Measurements from ENCODE around the gene MED1. TPM values are rescaled to one million over a fixed set of nuclear protein-coding genes. Genes with fewer than 3 reads are reported as not detected.
A peak's percentile ranks its signal among the peaks of the same experiment; 100 is the strongest.

MED1 gene
- total and polyA plus RNA-seq, 2 donors from 2014 or later, result 7.1 to 34.6 TPM

DNA sequence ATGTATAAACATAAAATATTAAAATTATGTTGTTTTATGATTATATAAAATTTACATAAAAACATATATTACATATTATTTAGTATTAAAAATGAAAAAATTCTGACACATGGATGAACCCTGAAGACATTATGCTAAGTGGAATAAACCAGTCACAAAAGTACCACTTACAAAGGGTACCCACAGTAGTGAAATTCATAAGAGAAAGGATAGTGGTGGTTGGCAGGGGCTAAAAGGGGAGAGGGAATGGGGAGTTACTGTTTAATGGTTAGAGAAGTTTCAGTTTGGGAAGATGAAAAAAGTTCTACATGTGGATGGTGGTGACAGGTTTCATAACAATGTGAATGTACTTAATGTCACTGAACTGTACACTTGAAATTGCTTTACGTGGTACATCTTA lies 91.1 kb downstream of the MED1 start:
- no peak overlapping the region for H3K4me3 ChIP-seq (ENCODE audit: low read length in 3 of 3)
- H3K9ac ChIP-seq (ENCODE audit: low read length in 3 of 3), result no peak overlapping the region
- no peaks in the 10 kb centered on the region for H3K9me3 ChIP-seq (ENCODE audit: control insufficient read depth in 2 of 3, insufficient read depth in 1 of 3, low read length in 3 of 3)
- DNase-seq (no peak), FAIRE-seq (peak; percentile 66)
- H3K36me3 ChIP-seq (ENCODE audit: control insufficient read depth in 2 of 3, insufficient read depth in 3 of 3, low read length in 3 of 3), result no peaks in the 10 kb centered on the region
- H3K4me1 ChIP-seq (ENCODE audit: control insufficient read depth in 2 of 3, insufficient read depth in 2 of 3, low read depth in 1 of 3, low read length in 3 of 3), result peaks cover 0 to 4% (median 0%) of the 10 kb centered on the region in 3 donors
- H3K27ac ChIP-seq (ENCODE audit: low read depth in 2 of 2, low read length in 2 of 2), result no peak overlapping the region
- TF ChIP-seq CTCF (IDR thresholded peaks at IDR 0.05; ENCODE audit: borderline replicate concordance, extremely low read depth, insufficient read depth), result no peak
- no peaks in the 10 kb centered on the region for H3K27me3 ChIP-seq (ENCODE audit: control insufficient read depth, insufficient read depth, low read length)
- intact Hi-C loops (cut with DNase I), result no loop called here

- no peak overlapping the region for H3K4me3 ChIP-seq (ENCODE audit: low read length in 3 of 3)
- no peaks in the 10 kb centered on the region for H3K9me3 ChIP-seq (ENCODE audit: control insufficient read depth in 2 of 3, insufficient read depth in 1 of 3, low read length in 3 of 3)
- peak overlapping the region in 1 of 2 donors; percentile 20 for H3K27ac ChIP-seq (ENCODE audit: low read depth in 2 of 2, low read length in 2 of 2)
- no peaks in the 10 kb centered on the region for H3K36me3 ChIP-seq (ENCODE audit: control insufficient read depth in 2 of 3, insufficient read depth in 3 of 3, low read length in 3 of 3)
- DNase-seq (no peak), FAIRE-seq (no peak)
- TF ChIP-seq CTCF (IDR thresholded peaks at IDR 0.05; ENCODE audit: borderline replicate concordance, extremely low read depth, insufficient read depth), result no peak
- no peaks in the 10 kb centered on the region for H3K27me3 ChIP-seq (ENCODE audit: control insufficient read depth, insufficient read depth, low read length)
- H3K4me1 ChIP-seq (ENCODE audit: control insufficient read depth in 2 of 3, insufficient read depth in 2 of 3, low read depth in 1 of 3, low read length in 3 of 3), result peaks cover 0 to 4% (median 0%) of the 10 kb centered on the region in 3 donors
- intact Hi-C loops (cut with DNase I), result no loop called here
- H3K9ac ChIP-seq (ENCODE audit: low read length in 3 of 3), result peak overlapping the region in 1 of 3 donors; percentile 3
Measured at GRCh38 chr17:39357986-39358385, 93.1 kb downstream of the MED1 start.

DNA sequence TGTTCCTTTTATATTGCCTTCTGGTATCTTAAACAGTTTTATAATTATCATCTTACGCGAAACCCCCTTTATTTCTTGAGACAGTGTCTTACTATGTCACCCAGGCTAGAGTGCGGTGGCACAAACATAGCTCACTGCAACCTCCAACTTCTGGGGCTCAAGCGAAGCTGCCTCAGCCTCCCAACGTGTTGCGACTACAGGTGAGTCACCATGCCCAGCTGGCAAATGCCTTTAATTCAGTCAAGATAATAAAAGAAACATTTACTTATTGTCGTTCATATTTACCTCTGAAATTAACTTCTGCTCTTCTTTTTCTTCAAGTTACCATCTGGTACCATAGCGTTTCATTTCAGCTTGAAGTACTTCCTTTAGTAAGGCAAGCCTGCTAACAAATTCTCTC lies 93.6 kb downstream of the MED1 start:
- H3K9me3 ChIP-seq (ENCODE audit: control insufficient read depth in 2 of 3, insufficient read depth in 1 of 3, low read length in 3 of 3), result no peaks in the 10 kb centered on the region
- H3K36me3 ChIP-seq (ENCODE audit: control insufficient read depth in 2 of 3, insufficient read depth in 3 of 3, low read length in 3 of 3), result no peaks in the 10 kb centered on the region
- no peaks in the 10 kb centered on the region for H3K27me3 ChIP-seq (ENCODE audit: control insufficient read depth, insufficient read depth, low read length)
- H3K9ac ChIP-seq (ENCODE audit: low read length in 3 of 3), result no peak overlapping the region
- peak overlapping the region in 1 of 3 donors; percentile 2 for H3K4me3 ChIP-seq (ENCODE audit: low read length in 3 of 3)
- peaks cover 0 to 4% (median 0%) of the 10 kb centered on the region in 3 donors for H3K4me1 ChIP-seq (ENCODE audit: control insufficient read depth in 2 of 3, insufficient read depth in 2 of 3, low read depth in 1 of 3, low read length in 3 of 3)
- TF ChIP-seq CTCF (IDR thresholded peaks at IDR 0.05; ENCODE audit: borderline replicate concordance, extremely low read depth, insufficient read depth), result no peak
- intact Hi-C loops (cut with DNase I), result no loop called here
- DNase-seq, result no peak
- no peak for FAIRE-seq
- H3K27ac ChIP-seq (ENCODE audit: low read depth in 2 of 2, low read length in 2 of 2), result peak overlapping the region; percentile 20 to 41

Other genes starting within 250 kb of the MED1 start
- 15.3 TPM for gene STAC2, start 225.3 kb downstream of the MED1 start, total RNA-seq
- 18.9 TPM for gene STAC2, start 225.3 kb downstream of the MED1 start, polyA plus RNA-seq (ENCODE audit: insufficient read depth, low read depth, low replicate concordance)
- gene FBXL20, start 49.6 kb downstream of the MED1 start, total RNA-seq, result 16.1 TPM
- 3.2 TPM for gene FBXL20, start 49.6 kb downstream of the MED1 start, polyA plus RNA-seq (ENCODE audit: insufficient read depth, low read depth, low replicate concordance)
- 55.3 TPM for gene CDK12, start 10.2 kb upstream of the MED1 start, total RNA-seq
- gene CDK12, start 10.2 kb upstream of the MED1 start, polyA plus RNA-seq (ENCODE audit: insufficient read depth, low read depth, low replicate concordance), result 5.6 TPM
- not detected for gene NEUROD2, start 156.7 kb upstream of the MED1 start, total RNA-seq
- not detected for gene NEUROD2, start 156.7 kb upstream of the MED1 start, polyA plus RNA-seq (ENCODE audit: insufficient read depth, low read depth, low replicate concordance)
- 31.1 TPM for gene PPP1R1B, start 175.7 kb upstream of the MED1 start, total RNA-seq
- 22.9 TPM for gene PPP1R1B, start 175.7 kb upstream of the MED1 start, polyA plus RNA-seq (ENCODE audit: insufficient read depth, low read depth, low replicate concordance)
- 47.6 TPM for gene STARD3, start 185.9 kb upstream of the MED1 start, total RNA-seq
- 32.1 TPM for gene STARD3, start 185.9 kb upstream of the MED1 start, polyA plus RNA-seq (ENCODE audit: insufficient read depth, low read depth, low replicate concordance)
- 1.5 TPM for gene TCAP, start 214.1 kb upstream of the MED1 start, total RNA-seq
- gene TCAP, start 214.1 kb upstream of the MED1 start, polyA plus RNA-seq (ENCODE audit: insufficient read depth, low read depth, low replicate concordance), result 1.7 TPM
- gene PNMT, start 217.2 kb upstream of the MED1 start, total RNA-seq, result 8.2 TPM
- gene PNMT, start 217.2 kb upstream of the MED1 start, polyA plus RNA-seq (ENCODE audit: insufficient read depth, low read depth, low replicate concordance), result 2.0 TPM
- 48.5 TPM for gene PGAP3, start 236.8 kb upstream of the MED1 start, total RNA-seq
- gene PGAP3, start 236.8 kb upstream of the MED1 start, polyA plus RNA-seq (ENCODE audit: insufficient read depth, low read depth, low replicate concordance), result 33.8 TPM
- 186 TPM for gene ERBB2, start 248.8 kb upstream of the MED1 start, total RNA-seq
- gene ERBB2, start 248.8 kb upstream of the MED1 start, polyA plus RNA-seq (ENCODE audit: insufficient read depth, low read depth, low replicate concordance), result 76.5 TPM